ENCODE measurements around the gene TOMM5.

GRCh38 chr9:37625036-37625757 is 32.8 kb upstream of the TOMM5 start:
- no peak for TF ChIP-seq CTCF (IDR thresholded peaks at IDR 0.05)
- TF ChIP-seq POLR2A (IDR thresholded peaks at IDR 0.05), result no peak

Data from testis (tissue), 2 donors.